ENCODE results near the gene HELB.

The HELB gene

DNA sequence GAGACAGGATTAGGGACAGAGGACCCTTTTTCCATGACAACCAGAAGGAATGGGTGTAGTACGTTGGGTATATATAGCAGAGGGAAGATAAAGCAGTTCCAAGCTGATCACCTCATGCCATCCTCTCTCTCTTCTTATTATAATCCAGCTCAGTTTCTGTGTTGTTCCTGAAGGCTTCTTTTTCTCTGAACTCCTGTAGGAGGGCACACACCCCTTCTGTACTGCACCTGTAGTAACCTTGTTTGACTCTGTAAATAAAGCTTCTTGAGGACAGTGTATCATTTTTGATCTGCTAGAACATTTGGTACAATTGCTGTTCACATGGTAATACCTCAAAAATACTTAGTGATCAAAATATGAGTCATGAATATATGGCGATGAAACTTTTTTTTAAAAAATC lies 33.5 kb downstream of the HELB start:
- TF ChIP-seq SCRT1 (tag by site-specific recombination; IDR thresholded peaks at IDR 0.05; ENCODE audit: borderline replicate concordance): no peak
- TF ChIP-seq YY2 (tag by site-specific recombination; IDR thresholded peaks at IDR 0.05): no peak
- TF ChIP-seq ZNF140 (tag by site-specific recombination; IDR thresholded peaks at IDR 0.05): no peak
- no peak for TF ChIP-seq GLIS2 (tag by site-specific recombination; IDR thresholded peaks at IDR 0.05)
- no peak for TF ChIP-seq ZNF555 (tag by site-specific recombination; conservative IDR thresholded peaks at IDR 0.05)
- Histone ChIP-seq H3K4me1 (ENCODE audit: control insufficient read depth, insufficient read depth, low read length) (no peaks in the 10 kb centered on the region), H3K36me3 (ENCODE audit: control insufficient read depth in 2 of 2, insufficient read depth in 1 of 2, low read length in 2 of 2) (peaks cover 0 to 27% of the 10 kb centered on the region in 2 experiments; a peak in 1 of 3 replicates), H3K9me3 (ENCODE audit: control insufficient read depth, insufficient read depth, low read depth, low read length) (no peaks in the 10 kb centered on the region), H3K27ac (ENCODE audit: extremely low read depth, low read depth, low read length) (no peak overlapping the region), H3K4me3 (ENCODE audit: low read depth, low read length) (no peak overlapping the region)
- POLR2A ChIA-PET: interaction anchor here (1.2 kb wide), 1 partner anchor 33 kb away, joined by 7 read pairs; the partner anchor contains the start of gene HELB
- CTCF ChIA-PET: interaction anchor here (0.6 kb wide), 1 partner anchor 373 kb away, joined by 5 read pairs; no protein-coding TSS in a partner anchor

DNA sequence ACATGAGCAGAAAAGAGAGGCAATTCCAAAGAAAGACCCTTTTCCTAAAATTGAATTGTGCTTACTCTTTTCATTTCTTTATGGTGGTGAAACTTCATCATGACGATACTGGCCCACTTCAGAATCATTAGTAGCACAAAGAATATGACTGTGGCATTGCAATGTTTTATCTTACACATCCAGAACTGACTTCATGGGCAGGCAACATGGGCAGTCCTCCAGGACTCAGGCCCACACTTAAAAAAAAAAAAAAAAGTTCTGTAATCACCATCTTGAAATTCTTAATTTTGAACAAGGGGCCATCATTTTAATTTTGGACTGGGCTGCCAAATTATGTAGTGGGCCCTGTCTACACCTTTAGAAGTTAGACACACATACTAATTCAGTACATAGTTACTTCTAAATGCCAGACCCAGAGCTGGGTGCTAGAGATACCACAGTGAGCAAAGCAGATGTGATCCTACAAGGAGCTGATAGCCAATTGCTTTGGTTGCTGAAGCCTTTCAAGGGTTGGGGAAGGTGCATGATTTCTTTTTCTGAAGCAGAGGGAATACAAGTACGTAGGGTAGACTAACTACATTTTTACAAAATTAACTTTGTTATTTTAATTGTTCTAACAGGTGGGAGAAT lies 35.2 kb downstream of the HELB start:
- Histone ChIP-seq H3K9me3 (ENCODE audit: control insufficient read depth, insufficient read depth, low read depth, low read length) (no peaks in the 10 kb centered on the region), H3K36me3 (ENCODE audit: control insufficient read depth in 2 of 2, insufficient read depth in 1 of 2, low read length in 2 of 2) (peaks cover 0 to 22% of the 10 kb centered on the region in 2 experiments; a peak in 1 of 3 replicates), H3K27ac (ENCODE audit: extremely low read depth, low read depth, low read length) (no peak overlapping the region), H3K4me3 (ENCODE audit: low read depth, low read length) (no peak overlapping the region), H3K4me1 (ENCODE audit: control insufficient read depth, insufficient read depth, low read length) (no peaks in the 10 kb centered on the region)
- CTCF ChIA-PET: interaction anchor here (0.9 kb wide), 1 partner anchor 16 kb away, joined by 4 read pairs; no protein-coding TSS in a partner anchor
- POLR2A ChIA-PET: no interaction called here
- TF ChIP-seq ZNF2 (tag by site-specific recombination; IDR thresholded peaks at IDR 0.05): no peak

DNA sequence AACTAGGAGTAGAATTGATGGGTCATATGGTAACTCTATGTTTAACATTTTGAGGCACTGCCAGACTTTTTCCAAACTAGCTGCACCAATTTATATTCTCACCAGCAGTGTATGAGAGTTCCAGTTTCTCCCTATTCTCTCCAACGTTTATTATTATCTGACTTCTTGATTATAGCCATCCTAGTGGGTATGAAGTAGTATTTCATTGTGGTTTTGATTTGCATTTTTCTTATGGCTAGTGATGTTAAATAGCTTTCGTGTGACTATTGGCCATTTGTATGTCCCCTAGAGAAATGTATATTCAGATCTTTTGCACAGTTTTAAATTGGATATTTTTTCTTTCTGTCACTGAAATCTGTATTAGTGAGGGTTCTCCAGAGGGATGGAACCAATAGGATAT lies 37.8 kb downstream of the HELB start:
- no peak overlapping the region for H3K4me3 ChIP-seq (ENCODE audit: low read depth, low read length)
- H3K4me1 ChIP-seq (ENCODE audit: control insufficient read depth, insufficient read depth, low read length): no peaks in the 10 kb centered on the region
- ChIA-PET CTCF (no interaction called here), POLR2A (no interaction called here)
- no peak for TF ChIP-seq ZNF121 (tag by site-specific recombination; IDR thresholded peaks at IDR 0.05)
- TF ChIP-seq MYNN (tag by site-specific recombination; IDR thresholded peaks at IDR 0.05; ENCODE audit: borderline replicate concordance): no peak
- no peak for TF ChIP-seq ZNF837 (tag by site-specific recombination; IDR thresholded peaks at IDR 0.05)
- no peak for TF ChIP-seq ZNF843 (tag by site-specific recombination; IDR thresholded peaks at IDR 0.05)
- no peak for TF ChIP-seq OSR2 (tag by site-specific recombination; IDR thresholded peaks at IDR 0.05)
- no peak for TF ChIP-seq SP7 (tag by site-specific recombination; IDR thresholded peaks at IDR 0.05)
- no peak for TF ChIP-seq ZNF324 (tag by site-specific recombination; IDR thresholded peaks at IDR 0.05)
- no peak for TF ChIP-seq ZNF211 (tag by site-specific recombination; IDR thresholded peaks at IDR 0.05; ENCODE audit: low read depth)
- TF ChIP-seq EGR2 (tag by site-specific recombination; IDR thresholded peaks at IDR 0.05; ENCODE audit: low read depth): no peak
- TF ChIP-seq, protein P1, sequence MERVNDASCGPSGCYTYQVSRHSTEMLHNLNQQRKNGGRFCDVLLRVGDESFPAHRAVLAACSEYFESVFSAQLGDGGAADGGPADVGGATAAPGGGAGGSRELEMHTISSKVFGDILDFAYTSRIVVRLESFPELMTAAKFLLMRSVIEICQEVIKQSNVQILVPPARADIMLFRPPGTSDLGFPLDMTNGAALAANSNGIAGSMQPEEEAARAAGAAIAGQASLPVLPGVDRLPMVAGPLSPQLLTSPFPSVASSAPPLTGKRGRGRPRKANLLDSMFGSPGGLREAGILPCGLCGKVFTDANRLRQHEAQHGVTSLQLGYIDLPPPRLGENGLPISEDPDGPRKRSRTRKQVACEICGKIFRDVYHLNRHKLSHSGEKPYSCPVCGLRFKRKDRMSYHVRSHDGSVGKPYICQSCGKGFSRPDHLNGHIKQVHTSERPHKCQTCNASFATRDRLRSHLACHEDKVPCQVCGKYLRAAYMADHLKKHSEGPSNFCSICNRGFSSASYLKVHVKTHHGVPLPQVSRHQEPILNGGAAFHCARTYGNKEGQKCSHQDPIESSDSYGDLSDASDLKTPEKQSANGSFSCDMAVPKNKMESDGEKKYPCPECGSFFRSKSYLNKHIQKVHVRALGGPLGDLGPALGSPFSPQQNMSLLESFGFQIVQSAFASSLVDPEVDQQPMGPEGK (tag by site-specific recombination; IDR thresholded peaks at IDR 0.05): no peak
- TF ChIP-seq, protein P2, sequence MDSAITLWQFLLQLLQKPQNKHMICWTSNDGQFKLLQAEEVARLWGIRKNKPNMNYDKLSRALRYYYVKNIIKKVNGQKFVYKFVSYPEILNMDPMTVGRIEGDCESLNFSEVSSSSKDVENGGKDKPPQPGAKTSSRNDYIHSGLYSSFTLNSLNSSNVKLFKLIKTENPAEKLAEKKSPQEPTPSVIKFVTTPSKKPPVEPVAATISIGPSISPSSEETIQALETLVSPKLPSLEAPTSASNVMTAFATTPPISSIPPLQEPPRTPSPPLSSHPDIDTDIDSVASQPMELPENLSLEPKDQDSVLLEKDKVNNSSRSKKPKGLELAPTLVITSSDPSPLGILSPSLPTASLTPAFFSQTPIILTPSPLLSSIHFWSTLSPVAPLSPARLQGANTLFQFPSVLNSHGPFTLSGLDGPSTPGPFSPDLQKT (IDR thresholded peaks at IDR 0.05; ENCODE audit: borderline replicate concordance, low read depth, low read length): no peak
- TF ChIP-seq YY2 (tag by site-specific recombination; IDR thresholded peaks at IDR 0.05): no peak
- no peak for TF ChIP-seq ZNF112 (tag by site-specific recombination; IDR thresholded peaks at IDR 0.05)
- no peak for TF ChIP-seq ZFP3 (tag by site-specific recombination; IDR thresholded peaks at IDR 0.05; ENCODE audit: low read depth)
- TF ChIP-seq ZSCAN30 (tag by site-specific recombination; IDR thresholded peaks at IDR 0.05): no peak
- peaks cover 0 to 22% of the 10 kb centered on the region in 2 experiments; a peak in 1 of 3 replicates for H3K36me3 ChIP-seq (ENCODE audit: control insufficient read depth in 2 of 2, insufficient read depth in 1 of 2, low read length in 2 of 2)
- no peak overlapping the region for H3K27ac ChIP-seq (ENCODE audit: extremely low read depth, low read depth, low read length)
- H3K9me3 ChIP-seq (ENCODE audit: control insufficient read depth, insufficient read depth, low read depth, low read length): no peaks in the 10 kb centered on the region
